ENCODE results near the gene PPP2R5A. TPM values are rescaled to one million over a fixed set of nuclear protein-coding genes. Genes with fewer than 3 reads are reported as not detected.

PPP2R5A gene
- total RNA-seq, 4 donors from 2014 or later, result 32.2 to 68.3 (median 51.8) TPM

- no peak overlapping the region for H3K4me3 ChIP-seq
- no peak for TF ChIP-seq POLR2A (IDR thresholded peaks at IDR 0.05)
- TF ChIP-seq POLR2AphosphoS5 (IDR thresholded peaks at IDR 0.05), result no peak
- TF ChIP-seq EP300 (IDR thresholded peaks at IDR 0.05; ENCODE audit: low read depth), result no peak
- no peak for TF ChIP-seq CTCF (IDR thresholded peaks at IDR 0.05)
- no peak overlapping the region for H3K27ac ChIP-seq
- no peaks in the 10 kb centered on the region for H3K36me3 ChIP-seq
- no peaks in the 10 kb centered on the region for H3K9me3 ChIP-seq
- peaks cover 30 to 71% (median 63%) of the 10 kb centered on the region in 4 donors for H3K4me1 ChIP-seq
- in situ Hi-C loops (cut with MboI; ENCODE audit: low pct_ligation_motif_present in 1 of 4, low pct_unique_long_range_greater_than_20kb in 1 of 4, low sequenced_read_pairs in 3 of 4), result loop anchor here in 1 of 4 donors (10.0 kb wide), 2 partner anchors 165 to 215 kb away; no protein-coding TSS in a partner anchor
- intact Hi-C loops (cut with DNase I; ENCODE audit: low total_unique reads), result no loop called here
- WGBS, 2 donors (ENCODE audit: low coverage in 1 of 2), result 53 to 60% methylated on average over 4 of the region's 4 CpGs
- no peaks in the 10 kb centered on the region for H3K27me3 ChIP-seq
- DNase-seq, result no peak
Observed at GRCh38 chr1:212289262-212290077, 4.3 kb downstream of the PPP2R5A start.

GRCh38 chr1:212290608-212291007 lies 5.4 kb downstream of the PPP2R5A start:
- intact Hi-C loops (cut with DNase I; ENCODE audit: low total_unique reads) (no loop called here), in situ Hi-C loops (cut with MboI; ENCODE audit: low pct_ligation_motif_present in 1 of 4, low pct_unique_long_range_greater_than_20kb in 1 of 4, low sequenced_read_pairs in 3 of 4) (loop anchor here in 1 of 4 donors (10.0 kb wide), 2 partner anchors 164 to 216 kb away; no protein-coding TSS in a partner anchor)
- H3K27me3 ChIP-seq, result no peaks in the 10 kb centered on the region
- no peak overlapping the region for H3K27ac ChIP-seq
- no peak for TF ChIP-seq POLR2AphosphoS5 (IDR thresholded peaks at IDR 0.05)
- TF ChIP-seq CTCF (IDR thresholded peaks at IDR 0.05), result no peak
- TF ChIP-seq POLR2A (IDR thresholded peaks at IDR 0.05), result no peak
- no peak for TF ChIP-seq EP300 (IDR thresholded peaks at IDR 0.05; ENCODE audit: low read depth)
- DNase-seq, result no peak
- peaks cover 30 to 71% (median 62%) of the 10 kb centered on the region in 4 donors for H3K4me1 ChIP-seq
- no peaks in the 10 kb centered on the region for H3K9me3 ChIP-seq
- no peaks in the 10 kb centered on the region for H3K36me3 ChIP-seq
- H3K4me3 ChIP-seq, result no peak overlapping the region

GRCh38 chr1:212291505-212292134 lies 6.4 kb downstream of the PPP2R5A start:
- DNase-seq, result no peak

More at GRCh38 chr1:212291505-212292134, 6.4 kb downstream of the PPP2R5A start:
- Histone ChIP-seq H3K4me1 (peaks cover 30 to 76% (median 62%) of the 10 kb centered on the region in 4 donors), H3K36me3 (no peaks in the 10 kb centered on the region), H3K27ac (no peak overlapping the region), H3K9me3 (no peaks in the 10 kb centered on the region), H3K4me3 (no peak overlapping the region), H3K27me3 (no peaks in the 10 kb centered on the region)
- intact Hi-C loops (cut with DNase I; ENCODE audit: low total_unique reads) (no loop called here), in situ Hi-C loops (cut with MboI; ENCODE audit: low pct_ligation_motif_present in 1 of 4, low pct_unique_long_range_greater_than_20kb in 1 of 4, low sequenced_read_pairs in 3 of 4) (loop anchor here in 1 of 4 donors (10.0 kb wide), 2 partner anchors 163 to 217 kb away; no protein-coding TSS in a partner anchor)
- WGBS, 2 donors (ENCODE audit: low coverage in 1 of 2), result 49 to 58% methylated on average over 5 to 6 of the region's 6 CpGs
- TF ChIP-seq POLR2A (IDR thresholded peaks at IDR 0.05), result no peak
- peak; percentile 36 to 53 (median 48) for TF ChIP-seq CTCF (IDR thresholded peaks at IDR 0.05)
